Measurements from ENCODE around the gene BHLHE40.

DNA sequence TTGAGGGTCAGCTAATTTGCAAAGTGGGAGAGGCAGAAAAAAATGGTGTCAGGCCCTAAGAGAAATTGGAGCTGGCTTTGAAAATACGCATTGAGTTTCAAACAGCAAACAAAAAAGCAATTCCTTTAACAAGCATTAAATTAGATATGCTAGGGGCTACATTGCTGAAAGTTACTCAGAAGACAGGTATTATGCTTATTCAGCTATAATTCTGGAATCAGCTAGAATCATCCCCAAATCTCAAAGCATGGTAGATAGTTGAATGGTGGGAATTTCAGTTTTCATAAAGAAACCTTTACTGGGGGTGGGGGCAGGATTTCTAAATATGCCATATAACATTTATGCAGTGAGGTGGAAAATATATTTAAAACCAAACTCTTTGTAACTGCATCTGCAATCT, 50.5 kb downstream of the BHLHE40 start:
- TF ChIP-seq, protein P1, sequence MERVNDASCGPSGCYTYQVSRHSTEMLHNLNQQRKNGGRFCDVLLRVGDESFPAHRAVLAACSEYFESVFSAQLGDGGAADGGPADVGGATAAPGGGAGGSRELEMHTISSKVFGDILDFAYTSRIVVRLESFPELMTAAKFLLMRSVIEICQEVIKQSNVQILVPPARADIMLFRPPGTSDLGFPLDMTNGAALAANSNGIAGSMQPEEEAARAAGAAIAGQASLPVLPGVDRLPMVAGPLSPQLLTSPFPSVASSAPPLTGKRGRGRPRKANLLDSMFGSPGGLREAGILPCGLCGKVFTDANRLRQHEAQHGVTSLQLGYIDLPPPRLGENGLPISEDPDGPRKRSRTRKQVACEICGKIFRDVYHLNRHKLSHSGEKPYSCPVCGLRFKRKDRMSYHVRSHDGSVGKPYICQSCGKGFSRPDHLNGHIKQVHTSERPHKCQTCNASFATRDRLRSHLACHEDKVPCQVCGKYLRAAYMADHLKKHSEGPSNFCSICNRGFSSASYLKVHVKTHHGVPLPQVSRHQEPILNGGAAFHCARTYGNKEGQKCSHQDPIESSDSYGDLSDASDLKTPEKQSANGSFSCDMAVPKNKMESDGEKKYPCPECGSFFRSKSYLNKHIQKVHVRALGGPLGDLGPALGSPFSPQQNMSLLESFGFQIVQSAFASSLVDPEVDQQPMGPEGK (CRISPR knock-in tag; IDR thresholded peaks at IDR 0.05; ENCODE audit: borderline replicate concordance) = no peak
- TF ChIP-seq, protein P2, sequence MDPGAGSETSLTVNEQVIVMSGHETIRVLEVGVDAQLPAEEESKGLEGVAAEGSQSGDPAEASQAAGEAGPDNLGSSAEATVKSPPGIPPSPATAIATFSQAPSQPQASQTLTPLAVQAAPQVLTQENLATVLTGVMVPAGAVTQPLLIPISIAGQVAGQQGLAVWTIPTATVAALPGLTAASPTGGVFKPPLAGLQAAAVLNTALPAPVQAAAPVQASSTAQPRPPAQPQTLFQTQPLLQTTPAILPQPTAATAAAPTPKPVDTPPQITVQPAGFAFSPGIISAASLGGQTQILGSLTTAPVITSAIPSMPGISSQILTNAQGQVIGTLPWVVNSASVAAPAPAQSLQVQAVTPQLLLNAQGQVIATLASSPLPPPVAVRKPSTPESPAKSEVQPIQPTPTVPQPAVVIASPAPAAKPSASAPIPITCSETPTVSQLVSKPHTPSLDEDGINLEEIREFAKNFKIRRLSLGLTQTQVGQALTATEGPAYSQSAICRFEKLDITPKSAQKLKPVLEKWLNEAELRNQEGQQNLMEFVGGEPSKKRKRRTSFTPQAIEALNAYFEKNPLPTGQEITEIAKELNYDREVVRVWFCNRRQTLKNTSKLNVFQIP (CRISPR knock-in tag; IDR thresholded peaks at IDR 0.05; ENCODE audit: borderline replicate concordance, low read depth) = no peak
